ENCODE data around the gene MON2. TPM values are rescaled to one million over a fixed set of nuclear protein-coding genes. Genes with fewer than 3 reads are reported as not detected.

The MON2 gene
- total and polyA plus RNA-seq, 4 experiments from 2014 or later, result 13.5 to 88.5 (median 51.1) TPM

- CTCF ChIA-PET (ENCODE audit: partially characterized antibody), result no interaction called here
- no peak for DNase-seq
- no peaks in the 10 kb centered on the region for H3K27me3 Mint-ChIP-seq
- Histone ChIP-seq H3K36me3 (ENCODE audit: insufficient read depth, low read length) (peaks cover 15% of the 10 kb centered on the region), H3K27me3 (ENCODE audit: insufficient read depth, low read length) (no peaks in the 10 kb centered on the region), H3K4me3 (ENCODE audit: low read length in 2 of 2) (no peak overlapping the region), H3K4me1 (ENCODE audit: insufficient read depth, low read length) (peaks cover under 1% of the 10 kb centered on the region), H3K9me3 (ENCODE audit: control insufficient read depth in 1 of 2, low read length in 2 of 2) (no peaks in the 10 kb centered on the region), H3K27ac (ENCODE audit: low read depth, low read length) (no peak overlapping the region)
- no peaks in the 10 kb centered on the region for H3K9me3 Mint-ChIP-seq
- peaks cover 46 to 47% of the 10 kb centered on the region in 2 donors for H3K36me3 Mint-ChIP-seq
- H3K4me3 Mint-ChIP-seq, result no peak overlapping the region
- peaks cover 2 to 5% (median 5%) of the 10 kb centered on the region in 4 donors for H3K4me1 Mint-ChIP-seq
- H3K27ac Mint-ChIP-seq, result no peak overlapping the region
- POLR2A ChIA-PET (ENCODE audit: partially characterized antibody), result no interaction called here
- intact Hi-C loops (cut with micrococcal nuclease), result no loop called here
Measured at GRCh38 chr12:62530596-62530995, 64.0 kb downstream of the MON2 start.

DNA sequence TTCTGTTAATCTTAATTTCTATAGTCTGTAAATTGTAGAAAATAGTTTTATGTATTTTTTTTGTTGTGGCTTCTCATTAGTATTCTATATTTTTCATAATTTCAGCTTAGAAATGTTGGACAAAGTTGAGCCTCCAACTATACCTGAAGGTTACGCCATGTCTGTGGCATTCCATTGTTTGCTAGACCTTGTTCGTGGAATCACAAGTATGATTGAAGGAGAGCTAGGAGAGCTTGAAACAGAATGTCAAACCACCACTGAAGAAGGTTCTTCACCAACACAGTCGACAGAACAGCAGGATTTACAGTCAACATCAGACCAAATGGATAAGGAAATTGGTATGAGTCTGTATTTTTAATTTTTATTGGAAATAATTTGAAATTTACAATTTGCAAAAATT lies 65.7 kb downstream of the MON2 start:
- no peak overlapping the region for H3K4me3 ChIP-seq (ENCODE audit: low read length in 2 of 2)
- Mint-ChIP-seq H3K4me1 (peaks cover 0 to 4% (median 0%) of the 10 kb centered on the region in 4 donors), H3K27me3 (no peaks in the 10 kb centered on the region), H3K4me3 (no peak overlapping the region), H3K27ac (peak overlapping the region in 1 of 7 donors; percentile 84), H3K36me3 (peaks cover 47 to 51% of the 10 kb centered on the region in 2 donors), H3K9me3 (no peaks in the 10 kb centered on the region)
- H3K27me3 ChIP-seq (ENCODE audit: insufficient read depth, low read length), result no peaks in the 10 kb centered on the region
- intact Hi-C loops (cut with micrococcal nuclease), result no loop called here
- H3K27ac ChIP-seq (ENCODE audit: low read depth, low read length), result no peak overlapping the region
- no peak for DNase-seq
- ChIA-PET POLR2A (ENCODE audit: partially characterized antibody) (no interaction called here), CTCF (ENCODE audit: partially characterized antibody) (interaction anchor here (0.8 kb wide), 1 partner anchor 94 kb away, joined by 4 read pairs; no protein-coding TSS in a partner anchor)
- H3K4me1 ChIP-seq (ENCODE audit: insufficient read depth, low read length), result no peaks in the 10 kb centered on the region
- no peaks in the 10 kb centered on the region for H3K9me3 ChIP-seq (ENCODE audit: control insufficient read depth in 1 of 2, low read length in 2 of 2)
- H3K36me3 ChIP-seq (ENCODE audit: insufficient read depth, low read length), result peaks cover 20% of the 10 kb centered on the region

GRCh38 chr12:62533087-62533754 lies 66.6 kb downstream of the MON2 start:
- POLR2A ChIA-PET (ENCODE audit: partially characterized antibody), result no interaction called here
- CTCF ChIA-PET (ENCODE audit: partially characterized antibody), result no interaction called here

GRCh38 chr12:62533755-62534107 lies 67.1 kb downstream of the MON2 start:
- no peaks in the 10 kb centered on the region for H3K27me3 Mint-ChIP-seq
- no peak overlapping the region for H3K27ac ChIP-seq (ENCODE audit: low read depth, low read length)
- no peak overlapping the region for H3K4me3 ChIP-seq (ENCODE audit: low read length in 2 of 2)
- ChIA-PET POLR2A (ENCODE audit: partially characterized antibody) (no interaction called here), CTCF (ENCODE audit: partially characterized antibody) (no interaction called here)
- peaks cover 27% of the 10 kb centered on the region for H3K36me3 ChIP-seq (ENCODE audit: insufficient read depth, low read length)
- peaks cover 54 to 56% of the 10 kb centered on the region in 2 donors for H3K36me3 Mint-ChIP-seq
- peaks cover 0 to 4% (median 0%) of the 10 kb centered on the region in 4 donors for H3K4me1 Mint-ChIP-seq
- intact Hi-C loops (cut with micrococcal nuclease), result no loop called here
- no peaks in the 10 kb centered on the region for H3K4me1 ChIP-seq (ENCODE audit: insufficient read depth, low read length)
- no peak overlapping the region for H3K4me3 Mint-ChIP-seq
- H3K27ac Mint-ChIP-seq, result no peak overlapping the region
- no peak for DNase-seq
- no peaks in the 10 kb centered on the region for H3K27me3 ChIP-seq (ENCODE audit: insufficient read depth, low read length)
- H3K9me3 Mint-ChIP-seq, result no peaks in the 10 kb centered on the region
- H3K9me3 ChIP-seq (ENCODE audit: control insufficient read depth in 1 of 2, low read length in 2 of 2), result no peaks in the 10 kb centered on the region

More at GRCh38 chr12:62533087-62533754, 66.6 kb downstream of the MON2 start:
- Mint-ChIP-seq H3K36me3 (peaks cover 53 to 54% of the 10 kb centered on the region in 2 donors), H3K27me3 (no peaks in the 10 kb centered on the region), H3K9me3 (no peaks in the 10 kb centered on the region), H3K27ac (no peak overlapping the region), H3K4me1 (peaks cover 0 to 4% (median 0%) of the 10 kb centered on the region in 4 donors), H3K4me3 (no peak overlapping the region)
- Histone ChIP-seq H3K4me3 (ENCODE audit: low read length in 2 of 2) (no peak overlapping the region), H3K4me1 (ENCODE audit: insufficient read depth, low read length) (no peaks in the 10 kb centered on the region), H3K9me3 (ENCODE audit: control insufficient read depth in 1 of 2, low read length in 2 of 2) (no peaks in the 10 kb centered on the region), H3K36me3 (ENCODE audit: insufficient read depth, low read length) (peaks cover 24% of the 10 kb centered on the region), H3K27ac (ENCODE audit: low read depth, low read length) (no peak overlapping the region), H3K27me3 (ENCODE audit: insufficient read depth, low read length) (no peaks in the 10 kb centered on the region)
- intact Hi-C loops (cut with micrococcal nuclease), result no loop called here
- DNase-seq, result no peak

GRCh38 chr12:62536546-62536945 lies 69.9 kb downstream of the MON2 start:
- Mint-ChIP-seq H3K27ac (peak overlapping the region in 1 of 7 donors; percentile 36), H3K9me3 (no peaks in the 10 kb centered on the region), H3K4me3 (no peak overlapping the region), H3K27me3 (no peaks in the 10 kb centered on the region), H3K36me3 (peaks cover 49 to 54% of the 10 kb centered on the region in 2 donors), H3K4me1 (peaks cover 0 to 3% (median 0%) of the 10 kb centered on the region in 4 donors)
- H3K36me3 ChIP-seq (ENCODE audit: insufficient read depth, low read length), result peaks cover 23% of the 10 kb centered on the region
- DNase-seq, result no peak
- H3K27ac ChIP-seq (ENCODE audit: low read depth, low read length), result no peak overlapping the region
- ChIA-PET CTCF (ENCODE audit: partially characterized antibody) (no interaction called here), POLR2A (ENCODE audit: partially characterized antibody) (no interaction called here)
- intact Hi-C loops (cut with micrococcal nuclease), result no loop called here
- H3K4me1 ChIP-seq (ENCODE audit: insufficient read depth, low read length), result no peaks in the 10 kb centered on the region
- no peak overlapping the region for H3K4me3 ChIP-seq (ENCODE audit: low read length in 2 of 2)
- H3K27me3 ChIP-seq (ENCODE audit: insufficient read depth, low read length), result no peaks in the 10 kb centered on the region
- no peaks in the 10 kb centered on the region for H3K9me3 ChIP-seq (ENCODE audit: control insufficient read depth in 1 of 2, low read length in 2 of 2)

GRCh38 chr12:62537551-62537950 lies 70.9 kb downstream of the MON2 start:
- Mint-ChIP-seq H3K9me3 (no peaks in the 10 kb centered on the region), H3K4me1 (peaks cover 0 to 6% (median 0%) of the 10 kb centered on the region in 4 donors), H3K36me3 (peaks cover 49 to 57% of the 10 kb centered on the region in 2 donors), H3K4me3 (no peak overlapping the region), H3K27ac (no peak overlapping the region), H3K27me3 (no peaks in the 10 kb centered on the region)
- ChIA-PET CTCF (ENCODE audit: partially characterized antibody) (interaction anchor here (0.8 to 1.5 kb wide), 3 partner anchors 19 to 256 kb away, joined by 3 to 5 read pairs (median 3); no protein-coding TSS in a partner anchor), POLR2A (ENCODE audit: partially characterized antibody) (no interaction called here)
- H3K4me3 ChIP-seq (ENCODE audit: low read length in 2 of 2), result no peak overlapping the region
- H3K36me3 ChIP-seq (ENCODE audit: insufficient read depth, low read length), result peaks cover 22% of the 10 kb centered on the region
- no peaks in the 10 kb centered on the region for H3K9me3 ChIP-seq (ENCODE audit: control insufficient read depth in 1 of 2, low read length in 2 of 2)
- H3K27me3 ChIP-seq (ENCODE audit: insufficient read depth, low read length), result no peaks in the 10 kb centered on the region
- intact Hi-C loops (cut with micrococcal nuclease), result no loop called here
- H3K27ac ChIP-seq (ENCODE audit: low read depth, low read length), result no peak overlapping the region
- no peak for DNase-seq
- no peaks in the 10 kb centered on the region for H3K4me1 ChIP-seq (ENCODE audit: insufficient read depth, low read length)

DNA sequence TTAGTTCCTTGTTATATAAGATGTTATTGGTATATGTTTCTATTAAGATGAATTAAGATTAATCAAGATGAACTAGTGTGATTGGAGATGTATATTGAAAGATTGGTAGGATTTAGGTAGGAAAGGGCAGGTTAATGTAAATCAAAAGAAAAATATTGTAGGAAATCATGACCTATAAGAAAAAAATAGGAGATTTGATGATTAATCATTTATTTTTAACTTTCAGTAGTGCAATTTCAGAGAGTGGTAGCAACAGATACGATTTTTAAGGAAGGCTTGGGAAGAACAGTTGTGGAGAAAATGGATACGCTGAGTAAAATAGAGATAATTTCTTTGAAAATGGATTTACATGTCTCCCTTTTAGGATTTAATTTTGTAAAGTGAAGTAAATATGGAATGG lies 73.7 kb downstream of the MON2 start:
- ChIA-PET POLR2A (ENCODE audit: partially characterized antibody) (no interaction called here), CTCF (ENCODE audit: partially characterized antibody) (interaction anchor here (1.0 kb wide), 1 partner anchor 42 kb away, joined by 3 read pairs; no protein-coding TSS in a partner anchor)
- intact Hi-C loops (cut with micrococcal nuclease), result no loop called here
- no peak for DNase-seq
- H3K27ac ChIP-seq (ENCODE audit: low read depth, low read length), result no peak overlapping the region
- no peaks in the 10 kb centered on the region for H3K9me3 ChIP-seq (ENCODE audit: control insufficient read depth in 1 of 2, low read length in 2 of 2)
- no peaks in the 10 kb centered on the region for H3K27me3 ChIP-seq (ENCODE audit: insufficient read depth, low read length)
- H3K9me3 Mint-ChIP-seq, result no peaks in the 10 kb centered on the region
- no peak overlapping the region for H3K4me3 ChIP-seq (ENCODE audit: low read length in 2 of 2)
- peaks cover 54 to 62% of the 10 kb centered on the region in 2 donors for H3K36me3 Mint-ChIP-seq
- peaks cover 20% of the 10 kb centered on the region for H3K36me3 ChIP-seq (ENCODE audit: insufficient read depth, low read length)
- H3K4me1 ChIP-seq (ENCODE audit: insufficient read depth, low read length), result no peaks in the 10 kb centered on the region
- no peaks in the 10 kb centered on the region for H3K27me3 Mint-ChIP-seq
- peak overlapping the region in 1 of 7 donors; percentile 31 for H3K27ac Mint-ChIP-seq
- no peak overlapping the region for H3K4me3 Mint-ChIP-seq
- peaks cover 0 to 5% (median 0%) of the 10 kb centered on the region in 4 donors for H3K4me1 Mint-ChIP-seq

All from CD4-positive, alpha-beta memory T cell (primary cell).